GM04503 (cell line): ENCODE measurements around the gene COL25A1.

ENCODE experiments used
- DNase-seq: peaks from one replicate; pipeline ENCODE4 v3.0.0-alpha.2; 2012; ENCODE audit warnings: low read depth

The COL25A1 gene

GRCh38 chr4:109302361-109303139 lies at the start of gene COL25A1:
Gene COL25A1 (minus strand): TSS chr4:109302658.
- no peak for DNase-seq

- DNase-seq, result no peak
These were observed 47.7 kb upstream of the COL25A1 start for GRCh38 chr4:109350121-109350520.

GRCh38 chr4:109334129-109335105 lies 32.0 kb upstream of the COL25A1 start:
- DNase-seq, result no peak

- no peak for DNase-seq
These were observed 30.5 kb upstream of the COL25A1 start for GRCh38 chr4:109332926-109333464.

GRCh38 chr4:109327641-109328040 lies 25.2 kb upstream of the COL25A1 start:
- no peak for DNase-seq

GRCh38 chr4:109325698-109326097 lies 23.2 kb upstream of the COL25A1 start:
- no peak for DNase-seq

GRCh38 chr4:109323348-109323747 lies 20.9 kb upstream of the COL25A1 start:
- no peak for DNase-seq

- no peak for DNase-seq
These were observed 18.8 kb upstream of the COL25A1 start for GRCh38 chr4:109321232-109321631.

GRCh38 chr4:109319684-109320083 lies 17.2 kb upstream of the COL25A1 start:
- no peak for DNase-seq

GRCh38 chr4:109319156-109319555 lies 16.7 kb upstream of the COL25A1 start:
- DNase-seq, result no peak

GRCh38 chr4:109315818-109316217 lies 13.4 kb upstream of the COL25A1 start:
- no peak for DNase-seq

- no peak for DNase-seq
These were observed 12.9 kb upstream of the COL25A1 start for GRCh38 chr4:109315341-109315740.

- DNase-seq, result no peak
These were observed 11.0 kb upstream of the COL25A1 start for GRCh38 chr4:109313168-109314133.

GRCh38 chr4:109303140-109303496 lies 660 bp upstream of the COL25A1 start:
- no peak for DNase-seq

GRCh38 chr4:109301651-109302360 lies 652 bp downstream of the COL25A1 start:
- DNase-seq, result no peak

GRCh38 chr4:109298279-109299010 lies 4.0 kb downstream of the COL25A1 start:
- no peak for DNase-seq

- no peak for DNase-seq
These were observed 5.9 kb downstream of the COL25A1 start for GRCh38 chr4:109296527-109296926.

- DNase-seq, result no peak
These were observed 7.4 kb downstream of the COL25A1 start for GRCh38 chr4:109295081-109295480.

GRCh38 chr4:109294468-109295020 lies 7.9 kb downstream of the COL25A1 start:
- no peak for DNase-seq

- no peak for DNase-seq
These were observed 8.5 kb downstream of the COL25A1 start for GRCh38 chr4:109294006-109294405.
